Glutamatergic neuron (in vitro differentiated cells): Measurements from ENCODE around the gene CPS1. TPM values are rescaled to one million over a fixed set of nuclear protein-coding genes. Genes with fewer than 3 reads are reported as not detected.

Experiments
- DNase-seq: peaks from one replicate; pipeline ENCODE4 v3.0.0; 2022
- H3K27ac Mint-ChIP-seq: one replicate; pipeline ENCODE4 v1.8.0; 2020; ENCODE audit warnings: mild to moderate bottlenecking, mixed read lengths, inconsistent platforms; ENCODE audit not compliant: unreplicated experiment
- H3K27me3 Mint-ChIP-seq: one replicate; pipeline ENCODE4 v1.8.0; 2020; ENCODE audit warnings: mild to moderate bottlenecking, moderate library complexity, mixed read lengths, inconsistent platforms; ENCODE audit not compliant: unreplicated experiment
- H3K36me3 Mint-ChIP-seq: one replicate; pipeline ENCODE4 v1.8.0; 2020; ENCODE audit warnings: mild to moderate bottlenecking, mixed read lengths, inconsistent platforms; ENCODE audit not compliant: unreplicated experiment
- H3K4me1 Mint-ChIP-seq: one replicate; pipeline ENCODE4 v1.8.0; 2020; ENCODE audit warnings: mild to moderate bottlenecking, low read depth, mixed read lengths, inconsistent platforms; ENCODE audit not compliant: unreplicated experiment
- H3K4me3 Mint-ChIP-seq: one replicate; pipeline ENCODE4 v1.8.0; 2020; ENCODE audit warnings: mild to moderate bottlenecking, mixed read lengths, inconsistent platforms; ENCODE audit not compliant: unreplicated experiment
- H3K9me3 Mint-ChIP-seq: one replicate; pipeline ENCODE4 v1.8.0; 2020; ENCODE audit warnings: mild to moderate bottlenecking, moderate library complexity, mixed read lengths, inconsistent platforms; ENCODE audit not compliant: unreplicated experiment
- CTCF ChIP-seq: fragments of 200-600 bp; sonication (generic); IDR thresholded peaks from one replicate; pipeline ENCODE4 v1.5.0; 2021; ENCODE audit not compliant: partially characterized antibody, unreplicated experiment
- total RNA-seq: library from RNA; stranded (reverse); fragmentation: NEBNext Ultra II Directional; extraction: Animal tissue kit (Norgen Biotek cat#: 25700); gene quantifications from one replicate; pipeline ENCODE4 v1.2.1, GENCODE V29; 2021; ENCODE audit not compliant: unreplicated experiment

Gene CPS1
- total RNA-seq, 1 donor from 2014 or later, result 31.1 TPM

DNA sequence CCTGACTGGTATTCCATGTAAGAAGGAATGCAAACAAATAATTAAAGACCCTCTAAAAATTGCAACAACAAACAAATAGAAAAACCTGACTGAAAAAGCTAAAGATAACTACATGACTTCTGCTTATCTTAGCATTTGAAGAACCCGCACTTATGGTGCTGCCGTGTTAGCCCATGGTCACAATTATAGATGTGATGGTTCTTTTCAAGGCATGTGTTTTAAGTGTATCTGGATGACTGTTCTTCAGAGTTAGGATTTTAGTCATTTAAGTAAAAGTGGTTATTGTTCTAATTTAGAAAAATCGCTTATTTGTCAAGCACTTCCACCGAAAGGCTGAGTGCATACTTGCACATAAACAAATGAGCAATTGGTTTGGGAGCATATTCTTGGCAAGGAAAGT lies 77.3 kb downstream of the CPS1 start:
- no peaks in the 10 kb centered on the region for H3K27me3 Mint-ChIP-seq
- peaks cover 18% of the 10 kb centered on the region for H3K4me1 Mint-ChIP-seq
- H3K36me3 Mint-ChIP-seq, result no peaks in the 10 kb centered on the region
- DNase-seq, result no peak
- no peaks in the 10 kb centered on the region for H3K9me3 Mint-ChIP-seq
- no peak overlapping the region for H3K27ac Mint-ChIP-seq
- H3K4me3 Mint-ChIP-seq, result no peak overlapping the region
- TF ChIP-seq CTCF, result no peak

DNA sequence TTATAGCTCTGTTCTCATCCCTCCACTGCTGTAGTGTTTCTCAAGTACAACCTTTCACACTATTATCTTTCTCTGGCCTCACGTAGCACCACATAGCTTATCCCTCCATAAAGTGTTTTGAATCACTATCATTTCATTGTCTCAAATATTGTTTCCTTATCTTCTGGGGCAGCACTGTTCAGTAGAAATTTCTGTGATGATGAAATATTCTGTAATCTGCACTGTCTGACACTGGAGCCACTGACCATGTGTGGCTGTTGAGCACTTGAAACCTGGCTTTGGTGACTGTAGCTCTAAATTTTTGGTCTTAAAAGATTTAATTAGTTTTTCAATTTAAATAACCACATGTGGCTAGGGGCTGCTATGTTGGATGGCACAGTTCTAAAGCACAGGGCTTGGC lies 78.9 kb downstream of the CPS1 start:
- TF ChIP-seq CTCF, result no peak
- H3K4me1 Mint-ChIP-seq, result peaks cover 18% of the 10 kb centered on the region
- no peaks in the 10 kb centered on the region for H3K27me3 Mint-ChIP-seq
- H3K27ac Mint-ChIP-seq, result no peak overlapping the region
- no peaks in the 10 kb centered on the region for H3K9me3 Mint-ChIP-seq
- no peak overlapping the region for H3K4me3 Mint-ChIP-seq
- no peak for DNase-seq
- H3K36me3 Mint-ChIP-seq, result no peaks in the 10 kb centered on the region

DNA sequence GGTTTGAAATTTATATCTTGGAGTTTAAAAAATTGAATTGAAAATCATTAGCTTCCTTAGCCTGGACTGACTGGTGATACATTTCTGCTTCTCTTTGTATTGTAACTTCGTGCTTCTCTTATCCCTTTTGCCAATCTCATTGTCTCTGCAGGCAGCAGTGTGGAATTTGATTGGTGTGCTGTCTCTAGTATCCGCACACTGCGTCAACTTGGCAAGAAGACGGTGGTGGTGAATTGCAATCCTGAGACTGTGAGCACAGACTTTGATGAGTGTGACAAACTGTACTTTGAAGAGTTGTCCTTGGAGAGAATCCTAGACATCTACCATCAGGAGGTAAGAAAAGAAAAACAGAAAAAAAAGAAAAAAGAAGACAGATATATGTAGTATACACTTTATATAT lies 85.9 kb downstream of the CPS1 start:
- no peak for DNase-seq
- no peaks in the 10 kb centered on the region for H3K9me3 Mint-ChIP-seq
- no peak overlapping the region for H3K4me3 Mint-ChIP-seq
- H3K27ac Mint-ChIP-seq, result no peak overlapping the region
- TF ChIP-seq CTCF, result no peak
- H3K27me3 Mint-ChIP-seq, result no peaks in the 10 kb centered on the region
- no peaks in the 10 kb centered on the region for H3K36me3 Mint-ChIP-seq
- no peaks in the 10 kb centered on the region for H3K4me1 Mint-ChIP-seq

- no peak overlapping the region for H3K27ac Mint-ChIP-seq
- no peak for DNase-seq
- no peak for TF ChIP-seq CTCF
These were observed 90.8 kb downstream of the CPS1 start for GRCh38 chr2:210647151-210647550.

GRCh38 chr2:210654091-210654490 lies 97.7 kb downstream of the CPS1 start:
- H3K4me1 Mint-ChIP-seq, result no peaks in the 10 kb centered on the region
- no peak for TF ChIP-seq CTCF
- H3K27ac Mint-ChIP-seq, result no peak overlapping the region
- no peak overlapping the region for H3K4me3 Mint-ChIP-seq
- DNase-seq, result no peak
- H3K9me3 Mint-ChIP-seq, result no peaks in the 10 kb centered on the region
- no peaks in the 10 kb centered on the region for H3K27me3 Mint-ChIP-seq
- H3K36me3 Mint-ChIP-seq, result no peaks in the 10 kb centered on the region

More at GRCh38 chr2:210647151-210647550, 90.8 kb downstream of the CPS1 start:
- Mint-ChIP-seq H3K36me3 (no peaks in the 10 kb centered on the region), H3K4me3 (no peak overlapping the region), H3K4me1 (no peaks in the 10 kb centered on the region), H3K9me3 (no peaks in the 10 kb centered on the region), H3K27me3 (no peaks in the 10 kb centered on the region)
